WTC11 (cell line): Measurements from ENCODE around the gene ZBTB7B.

ENCODE experiments used
- CTCF ChIP-seq: fragments of 200-600 bp; IDR thresholded peaks from 2 replicates; pipeline ENCODE4 v1.8.0; 2022; ENCODE audit warnings: antibody characterized with exemption
- ESRRA ChIP-seq: sonication (generic); formaldehyde crosslinking; IDR thresholded peaks from 2 replicates; pipeline ENCODE4 v1.8.1; 2022; ENCODE audit warnings: mild to moderate bottlenecking, missing genetic modification reagents, borderline replicate concordance
- HMGXB4 ChIP-seq: sonication (generic); formaldehyde crosslinking; IDR thresholded peaks from 2 replicates; pipeline ENCODE4 v1.8.1; 2023; ENCODE audit warnings: mild to moderate bottlenecking, moderate library complexity, missing genetic modification reagents
- MAX ChIP-seq: sonication (generic); formaldehyde crosslinking; IDR thresholded peaks from 2 replicates; pipeline ENCODE4 v1.8.0; 2022; ENCODE audit warnings: mild to moderate bottlenecking, missing genetic modification reagents
- SMAD3 ChIP-seq: sonication (generic); formaldehyde crosslinking; IDR thresholded peaks from 2 replicates; pipeline ENCODE4 v1.8.0; 2022; ENCODE audit warnings: missing genetic modification reagents, mild to moderate bottlenecking, borderline replicate concordance
- SP1 ChIP-seq: sonication (generic); formaldehyde crosslinking; conservative IDR thresholded peaks from 2 replicates; pipeline ENCODE4 v1.8.1; 2022; ENCODE audit warnings: missing genetic modification reagents
- TCF7 ChIP-seq: sonication (generic); formaldehyde crosslinking; IDR thresholded peaks from 2 replicates; pipeline ENCODE4 v1.8.0; 2022; ENCODE audit warnings: mild to moderate bottlenecking, low read depth, missing genetic modification reagents, moderate library complexity
- TP53 ChIP-seq: sonication (generic); formaldehyde crosslinking; IDR thresholded peaks from 2 replicates; pipeline ENCODE4 v1.8.1; 2023; ENCODE audit warnings: mild to moderate bottlenecking, missing genetic modification reagents
- ZNF121 ChIP-seq: sonication (generic); formaldehyde crosslinking; IDR thresholded peaks from 2 replicates; pipeline ENCODE4 v1.8.0; 2023; ENCODE audit warnings: missing genetic modification reagents
- ZNF281 ChIP-seq: sonication (generic); formaldehyde crosslinking; IDR thresholded peaks from 2 replicates; pipeline ENCODE4 v1.8.0; 2023; ENCODE audit warnings: mild to moderate bottlenecking, missing genetic modification reagents
- ZNF423 ChIP-seq: fragments of 250-450 bp; sonication (Bioruptor Pico); IDR thresholded peaks from 2 replicates; pipeline ENCODE4 v2.1.2; 2022; ENCODE audit warnings: mild to moderate bottlenecking, moderate library complexity

GRCh38 chr1:155003227-155003765, 694 bp downstream of the ZBTB7B start:
- no peak for TF ChIP-seq TCF7 (CRISPR knock-in tag)
- TF ChIP-seq CTCF: no peak
- TF ChIP-seq ZNF121: no peak
- TF ChIP-seq ESRRA (CRISPR knock-in tag): no peak
- TF ChIP-seq SMAD3 (CRISPR knock-in tag): no peak
- no peak for TF ChIP-seq ZNF281 (CRISPR knock-in tag)
- no peak for TF ChIP-seq TP53 (CRISPR knock-in tag)
- no peak for TF ChIP-seq SP1 (CRISPR knock-in tag)
- no peak for TF ChIP-seq ZNF423 (CRISPR knock-in tag)
- no peak for TF ChIP-seq HMGXB4 (CRISPR knock-in tag)
- no peak for TF ChIP-seq MAX
